PFSK-1 (cell line): Measurements from ENCODE around the gene GMDS.

Experiments used
- FOXP2 ChIP-seq: optimal IDR thresholded peaks from 2 replicates; pipeline ENCODE3; 2011; ENCODE audit warnings: borderline replicate concordance, control low read depth, inconsistent platforms; ENCODE audit not compliant: insufficient read depth; ENCODE audit errors: extremely low read length, extremely low read depth
- POLR2AphosphoS5 ChIP-seq: IDR thresholded peaks from 2 replicates; pipeline ENCODE4 v1.6.1; 2012; ENCODE audit warnings: low read depth, mild to moderate bottlenecking, control low read depth, low read length, moderate library complexity
- SIN3A ChIP-seq: IDR thresholded peaks from 2 replicates; pipeline ENCODE4 v1.6.1; 2012; ENCODE audit warnings: mild to moderate bottlenecking, low read length, moderate library complexity, borderline replicate concordance; ENCODE audit not compliant: insufficient read depth
- TAF1 ChIP-seq: IDR thresholded peaks from 2 replicates; pipeline ENCODE4 v1.6.1; 2012; ENCODE audit warnings: low read length, control low read depth, borderline replicate concordance; ENCODE audit not compliant: insufficient read depth
- TF ChIP-seq, protein P1 (sequence below), 2 experiments: IDR thresholded peaks; 2 replicates each; pipeline versions ENCODE4 v1.6.1 to v1.8.0; 2011 to 2012; ENCODE audit warnings: low read depth in 2 of 2, low read length in 2 of 2, control low read depth in 1 of 2, inconsistent platforms in 1 of 2, mild to moderate bottlenecking in 1 of 2, moderate library complexity in 1 of 2; ENCODE audit not compliant: insufficient read depth in 1 of 2

Gene GMDS

DNA sequence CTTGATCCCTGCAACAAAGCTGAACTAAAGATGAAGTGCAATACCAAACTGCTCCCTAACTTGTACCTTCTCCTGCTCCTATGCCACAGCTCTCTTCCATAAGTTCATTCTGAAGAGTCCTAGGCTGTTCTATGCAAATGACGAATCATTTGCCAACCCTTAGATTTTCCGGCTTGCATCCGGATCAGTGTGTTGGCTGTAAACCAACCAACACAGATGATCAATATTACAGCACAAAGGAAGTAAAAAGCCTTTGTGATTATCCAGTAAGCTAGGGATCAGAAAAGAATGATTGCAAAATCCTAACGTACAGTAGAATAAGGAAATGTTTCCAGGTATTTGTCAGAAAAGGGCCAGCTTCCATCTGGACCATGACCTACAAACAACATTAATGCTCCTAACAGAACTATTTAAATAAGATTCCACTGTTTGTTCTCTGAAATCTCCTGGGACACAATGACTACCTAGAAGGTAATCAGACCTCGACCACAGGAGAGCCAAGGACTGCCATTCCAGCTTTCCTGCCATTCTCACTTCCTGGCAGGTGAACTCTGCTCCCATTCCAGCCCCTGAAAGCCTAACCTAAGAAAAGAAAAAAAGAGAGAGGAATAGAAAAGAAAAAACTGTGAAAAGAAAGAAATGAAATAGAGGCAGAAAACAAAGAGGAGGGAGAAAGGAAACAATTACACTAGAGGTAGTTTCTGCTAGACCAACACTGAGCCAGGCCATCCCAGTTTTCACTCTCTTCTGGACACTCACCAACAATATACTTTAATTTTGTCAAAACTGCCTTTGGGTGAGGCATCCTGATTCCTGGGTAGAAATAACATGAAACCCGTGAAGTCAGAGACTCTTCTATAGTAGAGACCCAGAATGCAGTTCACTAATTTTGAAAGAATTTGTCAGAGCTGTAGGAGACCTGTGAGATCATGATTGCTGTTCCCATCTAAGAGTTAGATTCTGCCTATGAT is 19.7 kb downstream of the GMDS start:
- no peak for TF ChIP-seq SIN3A
- TF ChIP-seq FOXP2: no peak
- TF ChIP-seq TAF1: no peak
- TF ChIP-seq POLR2AphosphoS5: no peak
- TF ChIP-seq, protein P1, sequence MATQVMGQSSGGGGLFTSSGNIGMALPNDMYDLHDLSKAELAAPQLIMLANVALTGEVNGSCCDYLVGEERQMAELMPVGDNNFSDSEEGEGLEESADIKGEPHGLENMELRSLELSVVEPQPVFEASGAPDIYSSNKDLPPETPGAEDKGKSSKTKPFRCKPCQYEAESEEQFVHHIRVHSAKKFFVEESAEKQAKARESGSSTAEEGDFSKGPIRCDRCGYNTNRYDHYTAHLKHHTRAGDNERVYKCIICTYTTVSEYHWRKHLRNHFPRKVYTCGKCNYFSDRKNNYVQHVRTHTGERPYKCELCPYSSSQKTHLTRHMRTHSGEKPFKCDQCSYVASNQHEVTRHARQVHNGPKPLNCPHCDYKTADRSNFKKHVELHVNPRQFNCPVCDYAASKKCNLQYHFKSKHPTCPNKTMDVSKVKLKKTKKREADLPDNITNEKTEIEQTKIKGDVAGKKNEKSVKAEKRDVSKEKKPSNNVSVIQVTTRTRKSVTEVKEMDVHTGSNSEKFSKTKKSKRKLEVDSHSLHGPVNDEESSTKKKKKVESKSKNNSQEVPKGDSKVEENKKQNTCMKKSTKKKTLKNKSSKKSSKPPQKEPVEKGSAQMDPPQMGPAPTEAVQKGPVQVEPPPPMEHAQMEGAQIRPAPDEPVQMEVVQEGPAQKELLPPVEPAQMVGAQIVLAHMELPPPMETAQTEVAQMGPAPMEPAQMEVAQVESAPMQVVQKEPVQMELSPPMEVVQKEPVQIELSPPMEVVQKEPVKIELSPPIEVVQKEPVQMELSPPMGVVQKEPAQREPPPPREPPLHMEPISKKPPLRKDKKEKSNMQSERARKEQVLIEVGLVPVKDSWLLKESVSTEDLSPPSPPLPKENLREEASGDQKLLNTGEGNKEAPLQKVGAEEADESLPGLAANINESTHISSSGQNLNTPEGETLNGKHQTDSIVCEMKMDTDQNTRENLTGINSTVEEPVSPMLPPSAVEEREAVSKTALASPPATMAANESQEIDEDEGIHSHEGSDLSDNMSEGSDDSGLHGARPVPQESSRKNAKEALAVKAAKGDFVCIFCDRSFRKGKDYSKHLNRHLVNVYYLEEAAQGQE (IDR thresholded peaks at IDR 0.05; ENCODE audit: insufficient read depth in 1 of 2, low read depth in 2 of 2, low read length in 2 of 2): no peak

DNA sequence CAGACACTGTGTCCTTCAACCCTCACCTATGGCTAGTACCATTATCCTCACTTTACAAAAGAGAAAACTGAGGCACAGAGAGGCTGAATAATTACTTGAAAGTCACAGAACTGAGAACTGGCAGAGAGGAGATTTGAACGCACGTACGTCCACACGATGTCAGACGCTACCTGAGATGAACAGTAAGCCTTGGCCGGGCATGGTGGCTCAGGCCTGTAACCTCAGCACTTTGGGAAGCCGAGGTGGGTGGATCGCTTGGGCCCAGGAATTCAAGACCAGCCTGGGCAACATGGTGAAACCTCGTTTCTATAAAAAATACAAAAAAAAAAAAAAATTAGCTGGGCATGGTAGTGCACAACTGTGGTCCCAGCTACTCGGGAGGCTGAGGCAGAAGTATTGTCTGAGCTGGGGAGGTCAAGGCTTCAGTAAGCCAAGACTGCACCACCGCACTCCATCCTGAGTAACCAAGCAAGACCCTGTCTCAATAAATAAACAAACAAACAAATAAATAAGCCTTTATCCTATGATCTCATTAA is 20.5 kb downstream of the GMDS start:
- TF ChIP-seq FOXP2: no peak
- no peak for TF ChIP-seq POLR2AphosphoS5
- TF ChIP-seq SIN3A: no peak
- TF ChIP-seq, protein P1 (IDR thresholded peaks at IDR 0.05; ENCODE audit: insufficient read depth in 1 of 2, low read depth in 2 of 2, low read length in 2 of 2): no peak
- no peak for TF ChIP-seq TAF1

DNA sequence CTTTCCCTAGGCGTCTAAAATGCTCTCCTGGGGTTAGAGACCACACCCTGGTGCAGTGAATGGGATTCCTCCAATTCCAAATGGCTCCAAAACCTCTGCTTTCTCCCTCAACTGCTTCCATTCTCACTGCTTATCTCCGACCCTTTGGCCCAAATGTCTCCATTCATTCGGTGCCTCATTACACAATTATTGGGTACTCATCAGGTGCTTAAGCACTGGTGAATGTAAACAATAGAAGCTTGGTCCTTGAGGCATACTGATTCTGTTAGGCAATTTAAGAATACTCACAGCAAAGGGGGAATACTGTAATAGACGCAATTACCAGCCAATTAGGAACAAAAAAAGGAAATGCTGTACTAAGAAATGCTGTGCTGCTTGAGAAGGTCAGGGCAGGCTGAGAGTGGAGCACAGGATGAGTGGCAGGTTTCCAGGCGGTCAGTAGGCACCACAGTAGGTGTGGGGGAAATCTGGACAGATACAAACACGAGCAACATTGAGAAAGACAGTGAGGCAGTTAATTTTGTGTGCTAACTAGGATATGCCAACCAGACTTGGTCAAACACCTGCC is 23.0 kb downstream of the GMDS start:
- TF ChIP-seq POLR2AphosphoS5 (no peak), SIN3A (no peak), TAF1 (no peak), FOXP2 (no peak)
- TF ChIP-seq, protein P1 (IDR thresholded peaks at IDR 0.05; ENCODE audit: insufficient read depth in 1 of 2, low read depth in 2 of 2, low read length in 2 of 2): no peak

DNA sequence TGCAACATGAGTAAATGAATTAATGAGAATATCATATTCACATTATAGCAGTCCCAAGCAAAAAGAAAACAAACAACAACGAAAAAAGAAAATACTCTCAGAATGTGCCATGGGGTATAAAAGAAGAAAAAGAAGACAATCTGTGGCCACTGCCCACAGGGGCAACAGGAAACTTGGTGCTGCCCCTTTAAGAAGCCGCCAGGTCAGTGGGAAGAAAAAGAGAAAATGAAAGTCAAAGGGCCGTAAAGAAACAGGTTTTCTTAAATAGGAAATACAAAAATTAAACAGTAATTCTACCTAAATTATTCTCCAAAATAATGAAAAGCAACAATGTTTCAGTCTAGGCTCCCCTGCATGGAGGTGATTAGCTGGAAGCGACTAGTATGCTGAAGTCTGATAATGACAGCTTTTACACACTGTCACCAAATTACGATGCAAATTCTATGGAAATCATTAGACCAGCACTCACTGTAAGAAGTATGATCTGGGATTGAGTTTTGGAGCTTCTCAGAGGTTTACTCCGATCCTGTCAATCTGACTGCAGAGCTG is 23.6 kb downstream of the GMDS start:
- no peak for TF ChIP-seq TAF1
- TF ChIP-seq POLR2AphosphoS5: no peak
- TF ChIP-seq SIN3A: no peak
- no peak for TF ChIP-seq FOXP2
- TF ChIP-seq, protein P1 (IDR thresholded peaks at IDR 0.05; ENCODE audit: insufficient read depth in 1 of 2, low read depth in 2 of 2, low read length in 2 of 2): no peak
